AG04450 (cell line): ENCODE data around the gene KMT2D. TPM values are rescaled to one million over a fixed set of nuclear protein-coding genes. Genes with fewer than 3 reads are reported as not detected.
"Not testable (repeated sequence)": the region's sequence is repeated elsewhere in the genome, so short reads cannot be mapped to it uniquely, and the experiment has no call there.

Experiments used
- CTCF ChIA-PET: fragments of 300-600, 350-600 bp; formaldehyde crosslinking; extraction: SDS; loops from one replicate; lab custom pipeline; 2022; ENCODE audit warnings: antibody characterized with exemption, inconsistent platforms; lab: Charles Lee
- POLR2A ChIA-PET: fragments of 350-600 bp; formaldehyde crosslinking; extraction: SDS; loops from one replicate; lab custom pipeline; 2021; ENCODE audit warnings: antibody characterized with exemption, inconsistent platforms; lab: Yijun Ruan, JAX
- DNase-seq: peaks from one replicate; pipeline ENCODE4 v3.0.0-alpha.2; 2011; ENCODE audit warnings: low read depth, low spot score
- H3K27ac ChIP-seq: one replicate; pipeline ENCODE4 v1.5.1; 2012; ENCODE audit warnings: low read depth, low read length, control low read depth
- H3K27me3 ChIP-seq: one replicate; pipeline ENCODE4 v1.6.0; 2012; ENCODE audit warnings: low read length; ENCODE audit not compliant: control insufficient read depth, insufficient read depth
- H3K4me3 ChIP-seq: 2 replicates; pipeline ENCODE4 v1.5.1; 2011; ENCODE audit warnings: mild to moderate bottlenecking, low read depth, low read length, control low read depth
- H3K9me3 ChIP-seq: 2 replicates; pipeline ENCODE4 v1.5.1; 2012; ENCODE audit warnings: low read length; ENCODE audit not compliant: control insufficient read depth, insufficient read depth
- CTCF ChIP-seq: IDR thresholded peaks from 2 replicates; pipeline ENCODE4 v1.5.1; 2011; ENCODE audit warnings: low read depth, low read length, control low read depth, inconsistent platforms
- polyA plus RNA-seq: library from polyadenylated mRNA; depleted of rRNA; stranded (reverse); fragments of >200 nt; gene quantifications from 2 replicates; pipeline ENCODE4 v1.2.3, GENCODE V29; 2011

Gene KMT2D
- polyA plus RNA-seq, 1 experiment = 8.9 TPM

GRCh38 chr12:49068879-49069506 is 8.4 kb upstream of the KMT2D start:
- peak overlapping the region; percentile 82 for H3K4me3 ChIP-seq
- no peak overlapping the region for H3K27ac ChIP-seq
- no peak for TF ChIP-seq CTCF
- ChIA-PET POLR2A (interaction anchor here (1.4 kb wide), 1 partner anchor 61 kb away, joined by 26 read pairs; the partner anchor contains the start of gene TUBA1B), CTCF (interaction anchor here (1.6 to 2.4 kb wide), 2 partner anchors 19 to 23 kb away, joined by 5 to 23 read pairs; no protein-coding TSS in a partner anchor)
- no peaks in the 10 kb centered on the region for H3K9me3 ChIP-seq
- no peak for DNase-seq
- H3K27me3 ChIP-seq = no peaks in the 10 kb centered on the region

DNA sequence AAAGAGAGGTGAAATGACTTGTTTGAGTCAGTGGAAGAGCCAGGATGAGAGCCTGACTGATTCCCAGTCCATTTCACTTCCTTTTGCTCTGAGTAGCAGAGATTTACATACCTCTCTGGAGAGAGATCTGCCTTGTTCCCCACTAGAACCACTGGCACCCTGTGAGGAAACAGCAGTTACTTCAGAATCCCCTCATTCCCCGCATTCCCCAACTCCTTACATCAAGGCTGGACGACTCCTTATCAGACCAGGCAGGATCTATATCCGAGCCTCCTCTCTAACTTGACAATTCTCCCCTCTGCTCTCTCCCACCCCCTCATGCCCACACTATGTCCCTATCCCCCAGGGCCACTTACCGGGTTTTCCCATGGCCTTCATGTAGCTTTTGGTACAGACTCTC is 5.5 kb upstream of the KMT2D start:
- no peak for DNase-seq
- CTCF ChIA-PET = interaction anchor here (0.8 to 5.7 kb wide), 7 partner anchors 14 to 66 kb away, joined by 3 to 69 read pairs (median 27); partner anchors contain the start of gene DHH
- Histone ChIP-seq H3K9me3 (no peaks in the 10 kb centered on the region), H3K27ac (no peak overlapping the region), H3K4me3 (no peak overlapping the region), H3K27me3 (no peaks in the 10 kb centered on the region)
- no peak for TF ChIP-seq CTCF
- POLR2A ChIA-PET = no interaction called here

DNA sequence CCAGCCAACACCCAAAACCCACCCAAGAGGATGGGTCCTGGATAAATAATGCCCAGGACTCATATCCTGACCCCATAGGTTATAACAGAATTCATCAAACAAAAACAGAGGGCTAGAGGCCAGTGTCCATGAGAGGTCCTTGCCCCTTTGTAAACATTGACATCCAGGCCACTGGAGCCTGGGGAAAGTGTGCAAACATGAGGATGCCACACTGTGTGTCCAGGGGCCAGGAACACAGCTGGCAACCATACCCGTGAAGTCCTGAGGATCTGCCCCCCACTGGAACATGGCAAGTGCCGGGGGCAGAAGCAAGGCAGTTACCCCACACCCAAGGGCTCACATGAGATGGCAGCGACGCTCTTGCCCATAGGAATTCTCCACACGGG is 4.2 kb upstream of the KMT2D start:
- no peak for TF ChIP-seq CTCF
- H3K9me3 ChIP-seq = no peaks in the 10 kb centered on the region
- no peak overlapping the region for H3K27ac ChIP-seq
- H3K27me3 ChIP-seq = no peaks in the 10 kb centered on the region
- no peak for DNase-seq
- POLR2A ChIA-PET = interaction anchor here (0.7 kb wide), 1 partner anchor 30 kb away, joined by 4 read pairs; no protein-coding TSS in a partner anchor
- no peak overlapping the region for H3K4me3 ChIP-seq
- CTCF ChIA-PET = interaction anchor here (0.6 to 5.7 kb wide), 18 partner anchors 8 to 196 kb away, joined by 3 to 69 read pairs (median 6); partner anchors contain the start of gene DHH

- H3K4me3 ChIP-seq, H3K27me3 ChIP-seq, POLR2A ChIA-PET, H3K27ac ChIP-seq, DNase-seq, H3K9me3 ChIP-seq: not testable (repeated sequence)
- CTCF ChIA-PET = interaction anchor here (0.6 kb wide), 1 partner anchor 27 kb away, joined by 3 read pairs; no protein-coding TSS in a partner anchor
Observed at GRCh38 chr12:49061916-49062315, 1.3 kb upstream of the KMT2D start.

DNA sequence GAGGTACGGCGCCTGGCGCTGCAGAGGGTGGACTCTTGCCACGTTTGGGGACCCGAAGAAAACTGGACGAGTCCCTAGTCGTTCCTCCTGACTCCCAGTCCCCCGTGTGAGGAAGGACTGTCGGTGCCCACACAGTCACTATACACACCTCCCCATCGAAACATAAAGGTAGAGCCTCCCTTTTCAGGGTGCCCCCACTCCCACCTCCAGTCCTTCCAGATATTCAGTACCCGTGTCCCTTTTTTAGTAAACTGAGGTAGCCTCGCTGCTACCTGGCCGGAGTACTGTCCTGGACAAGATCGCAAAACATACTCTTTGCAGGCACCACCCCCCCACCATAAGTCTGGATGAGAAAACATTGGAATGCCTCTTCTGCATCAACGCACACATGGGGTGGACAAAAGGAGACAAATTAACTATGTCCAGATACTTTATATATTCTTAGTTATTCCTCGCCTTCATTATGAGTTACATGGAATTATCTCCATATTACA is 610 bp upstream of the KMT2D start:
- peak overlapping the region; percentile 96 for H3K27ac ChIP-seq
- no peaks in the 10 kb centered on the region; the same call in 1 of the 2 replicates for H3K9me3 ChIP-seq
- TF ChIP-seq CTCF = no peak
- no peaks in the 10 kb centered on the region for H3K27me3 ChIP-seq
- CTCF ChIA-PET = interaction anchor here (0.6 to 1.1 kb wide), 3 partner anchors 27 to 49 kb away, joined by 3 to 4 read pairs (median 3); no protein-coding TSS in a partner anchor
- no peak for DNase-seq
- POLR2A ChIA-PET = no interaction called here
- H3K4me3 ChIP-seq = peak overlapping the region; percentile 83
